Measurements from ENCODE around the gene CHRNA9.

Gene CHRNA9

DNA sequence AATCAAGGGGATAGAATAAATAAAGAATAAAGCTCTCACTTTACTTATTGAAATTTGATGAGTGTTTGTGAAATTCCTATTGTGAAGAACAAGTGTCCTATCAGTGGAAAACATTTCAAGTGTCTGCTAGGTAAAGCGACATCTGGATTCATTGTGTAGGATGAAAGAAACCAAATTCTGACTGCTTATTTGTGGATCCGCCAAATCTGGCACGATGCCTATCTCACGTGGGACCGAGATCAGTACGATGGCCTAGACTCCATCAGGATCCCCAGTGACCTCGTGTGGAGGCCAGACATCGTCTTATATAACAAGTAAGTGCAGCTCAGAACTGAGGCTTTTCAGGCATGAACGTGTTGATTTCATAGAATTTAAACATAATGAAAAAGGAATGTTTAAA is 1.9 kb downstream of the CHRNA9 start:
- no peak for DNase-seq (ENCODE audit: low read depth in 2 of 2)

DNA sequence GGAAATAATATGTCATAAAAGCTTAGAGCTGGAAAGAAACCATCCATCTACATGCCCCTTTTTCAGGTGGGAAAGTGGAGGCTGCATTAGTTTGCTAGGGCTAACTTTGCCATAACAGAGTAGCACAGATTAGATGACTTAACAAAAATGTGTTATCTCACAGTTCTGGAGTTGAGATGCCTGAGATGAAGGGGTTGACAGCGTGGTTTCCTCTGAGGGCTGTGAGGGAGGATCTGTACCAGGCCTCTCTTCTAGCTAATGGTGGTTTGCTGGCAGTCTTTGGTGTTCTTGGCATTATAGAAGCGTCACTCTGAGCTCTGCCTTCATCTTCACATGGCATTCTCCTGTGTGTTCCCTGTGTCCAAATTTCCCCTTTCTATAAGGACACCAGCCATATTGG is 2.4 kb downstream of the CHRNA9 start:
- no peak for DNase-seq (ENCODE audit: low read depth in 2 of 2)

DNA sequence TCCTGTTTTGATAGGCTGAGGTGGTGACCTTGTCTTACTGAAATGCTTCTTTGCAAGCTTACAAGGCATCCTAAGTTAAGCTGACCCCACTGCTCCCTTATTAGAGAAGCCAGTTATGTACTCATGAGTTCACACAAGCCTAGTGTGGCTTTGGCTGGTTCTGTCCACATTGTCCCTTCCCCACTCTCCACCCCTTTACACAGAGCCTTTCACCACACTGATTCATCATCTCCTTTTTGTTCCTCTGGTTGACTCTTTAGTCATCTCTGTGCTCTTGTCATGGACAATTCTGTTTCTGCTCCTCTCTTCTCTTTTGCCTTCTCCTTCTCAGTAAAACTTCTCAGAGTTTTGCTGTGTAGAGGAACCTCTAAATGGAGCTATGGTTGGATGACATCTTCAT is 4.9 kb downstream of the CHRNA9 start:
- DNase-seq (ENCODE audit: low read depth in 2 of 2) = no peak

DNA sequence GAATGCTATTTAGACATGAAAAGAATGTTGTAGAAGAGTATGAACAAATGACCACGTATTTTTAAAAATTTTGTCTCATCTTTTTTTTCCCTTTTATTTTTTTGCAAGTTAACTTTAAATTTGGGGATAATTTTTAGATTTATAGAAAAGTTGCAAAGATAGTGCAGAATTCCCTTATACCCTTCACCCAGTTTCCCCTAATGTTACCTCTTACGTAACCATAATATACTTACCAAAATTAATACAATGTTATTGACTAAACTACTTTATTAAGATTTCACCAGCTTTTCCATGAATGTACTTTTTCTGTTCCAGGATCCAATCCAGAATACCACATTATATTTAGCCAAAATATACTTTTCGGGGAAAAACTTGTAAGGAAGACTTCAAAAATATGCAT is 12.3 kb downstream of the CHRNA9 start:
- no peak for DNase-seq (ENCODE audit: low read depth in 2 of 2)

DNA sequence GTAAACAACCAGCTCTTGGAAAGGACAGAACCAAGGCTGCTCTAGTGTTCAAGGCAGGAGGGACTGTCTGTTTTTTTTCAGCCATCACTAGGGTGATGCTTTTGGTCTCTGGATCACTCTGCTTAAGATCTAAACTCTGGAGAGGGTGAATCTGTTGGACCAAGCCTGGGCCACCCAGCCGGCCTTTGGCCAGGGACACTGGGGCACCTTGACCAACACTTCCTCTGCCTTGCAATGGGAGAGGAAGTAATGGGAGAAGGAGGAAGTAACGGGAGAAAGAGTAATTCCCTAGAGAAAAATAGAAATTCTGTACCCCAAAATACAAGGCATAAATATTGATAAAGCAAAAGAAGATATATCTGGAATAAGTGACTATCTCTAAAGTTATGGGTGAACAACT is 12.9 kb downstream of the CHRNA9 start:
- no peak for DNase-seq (ENCODE audit: low read depth in 2 of 2)

DNA sequence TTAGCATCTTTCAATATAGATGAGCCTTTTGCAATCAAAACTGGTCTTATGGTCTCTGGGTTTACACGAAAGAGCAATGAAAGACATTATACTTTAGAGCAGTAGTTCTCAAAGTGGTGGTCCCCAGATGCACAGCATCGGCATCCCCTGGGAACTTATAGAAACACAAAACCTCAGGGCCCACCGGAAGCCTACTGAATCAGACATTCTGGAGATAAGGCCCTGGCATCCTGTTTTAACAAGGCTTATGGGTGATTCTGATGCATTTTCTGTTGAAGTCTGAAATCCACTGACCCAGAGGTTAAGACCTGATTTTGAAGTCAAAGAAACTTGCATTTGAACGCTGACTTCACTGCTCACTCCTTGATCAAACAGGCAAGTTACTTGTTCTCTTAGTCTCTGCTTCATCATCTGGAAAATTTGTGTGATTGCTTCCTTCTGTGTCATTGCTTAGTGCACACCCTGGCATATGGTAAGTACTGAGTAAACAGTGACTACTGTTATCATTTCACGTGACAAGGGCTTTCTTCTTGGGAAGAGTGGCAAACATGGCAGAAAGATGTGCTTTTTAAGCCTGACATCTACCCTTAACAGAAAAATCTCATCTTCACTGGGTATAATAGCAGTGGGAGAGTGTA is 14.5 kb downstream of the CHRNA9 start:
- DNase-seq (ENCODE audit: low read depth in 2 of 2) = no peak

DNA sequence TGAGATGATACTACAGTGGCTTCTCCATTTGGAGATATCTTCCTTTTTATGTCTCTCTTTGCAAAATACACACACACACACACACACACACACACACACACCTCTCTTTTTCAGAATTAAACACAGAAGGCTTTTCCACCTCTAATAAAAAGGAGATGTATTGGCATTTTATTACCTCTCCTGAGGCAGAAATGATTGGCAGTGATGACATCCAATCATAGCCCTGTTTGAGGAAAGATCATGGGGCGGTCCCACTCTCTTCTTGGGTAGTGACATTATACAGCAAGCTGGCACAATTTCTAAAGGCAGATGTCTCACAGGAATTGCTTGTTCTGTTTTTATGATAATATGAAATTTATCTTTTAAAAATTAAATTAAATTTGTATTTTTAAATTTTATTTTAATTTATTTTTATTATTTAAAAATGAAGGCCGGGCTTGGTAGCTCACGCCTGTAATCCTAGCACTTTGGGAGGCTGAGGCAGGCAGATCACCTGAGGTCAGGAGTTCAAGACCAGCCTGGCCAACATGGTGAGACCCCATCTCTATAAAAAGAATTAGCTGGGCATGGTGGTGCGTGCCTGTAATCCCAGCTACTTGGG is 15.6 kb downstream of the CHRNA9 start:
- no peak for DNase-seq (ENCODE audit: low read depth in 2 of 2)

DNA sequence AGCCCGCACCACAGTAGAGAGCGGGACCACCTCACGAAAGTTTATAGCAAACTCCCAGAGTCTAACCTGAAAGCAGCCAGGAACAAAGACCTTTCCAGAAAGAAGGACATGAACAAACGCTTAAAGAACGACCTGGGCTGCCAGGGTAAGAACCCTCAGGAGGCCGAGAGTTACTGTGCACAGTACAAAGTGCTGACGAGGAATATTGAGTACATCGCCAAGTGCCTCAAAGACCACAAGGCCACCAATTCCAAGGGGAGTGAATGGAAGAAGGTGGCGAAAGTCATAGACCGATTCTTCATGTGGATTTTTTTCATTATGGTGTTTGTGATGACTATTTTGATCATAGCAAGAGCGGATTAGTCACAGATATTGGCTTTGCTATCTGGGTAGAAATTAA is 19.0 kb downstream of the CHRNA9 start:
- DNase-seq (ENCODE audit: low read depth in 2 of 2) = no peak

DNA sequence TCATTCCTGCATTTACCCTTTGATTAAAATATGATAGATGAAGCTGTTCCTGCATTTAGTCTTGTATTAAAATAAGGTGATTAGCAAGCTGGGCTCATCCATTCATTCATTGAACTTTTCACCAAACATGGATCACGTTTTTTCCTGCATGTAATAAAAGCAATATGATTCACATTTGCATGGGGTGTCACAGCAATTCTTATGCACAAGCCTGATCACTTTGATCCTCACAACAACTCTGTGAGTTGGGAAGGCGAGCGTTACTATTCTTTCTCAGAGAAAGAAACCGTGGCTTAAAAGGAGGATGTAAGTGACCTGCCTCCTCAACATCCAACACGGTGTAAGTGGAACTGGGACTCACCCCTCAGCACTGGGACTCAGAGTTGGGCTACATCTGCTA is 20.0 kb downstream of the CHRNA9 start:
- DNase-seq (ENCODE audit: low read depth in 2 of 2) = no peak

DNA sequence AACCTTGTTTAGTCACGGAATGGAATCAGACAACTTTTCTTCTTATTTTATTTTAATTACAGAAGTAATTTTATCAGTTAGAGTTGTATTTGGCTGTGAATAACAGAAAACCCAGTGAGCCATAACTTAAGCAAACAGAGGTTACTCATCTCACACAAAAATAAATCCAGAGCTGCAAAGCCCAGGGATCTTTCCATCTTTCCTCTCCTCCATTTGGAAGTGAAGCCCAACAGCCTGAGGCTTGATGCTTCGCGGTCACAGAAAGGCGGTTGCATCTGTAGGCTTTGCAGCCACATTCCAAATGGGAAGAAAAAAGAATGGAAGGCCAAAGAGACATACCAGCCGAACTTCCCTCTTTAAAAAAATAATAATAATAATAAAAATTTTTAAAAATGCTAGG is 22.6 kb downstream of the CHRNA9 start:
- no peak for DNase-seq (ENCODE audit: low read depth in 2 of 2)

DNA sequence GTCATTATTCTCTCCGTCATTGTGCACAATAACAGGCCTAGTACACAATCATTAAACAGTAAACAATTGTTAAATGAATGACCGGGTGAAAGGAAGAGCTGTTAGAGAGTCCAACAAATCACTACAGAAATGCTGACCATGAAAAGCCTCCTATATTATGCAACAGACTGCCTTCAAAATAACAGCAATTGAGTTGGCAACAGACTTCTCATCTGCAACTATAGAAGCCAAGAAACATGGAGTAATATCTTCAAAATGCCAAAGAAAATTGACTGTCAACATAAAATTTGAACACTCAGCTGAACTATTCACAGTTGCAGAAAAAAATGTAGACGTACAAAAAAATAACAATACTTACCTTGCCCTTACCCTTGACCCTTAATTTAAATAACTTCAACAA is 26.2 kb downstream of the CHRNA9 start:
- no peak for DNase-seq (ENCODE audit: low read depth in 2 of 2)

DNA sequence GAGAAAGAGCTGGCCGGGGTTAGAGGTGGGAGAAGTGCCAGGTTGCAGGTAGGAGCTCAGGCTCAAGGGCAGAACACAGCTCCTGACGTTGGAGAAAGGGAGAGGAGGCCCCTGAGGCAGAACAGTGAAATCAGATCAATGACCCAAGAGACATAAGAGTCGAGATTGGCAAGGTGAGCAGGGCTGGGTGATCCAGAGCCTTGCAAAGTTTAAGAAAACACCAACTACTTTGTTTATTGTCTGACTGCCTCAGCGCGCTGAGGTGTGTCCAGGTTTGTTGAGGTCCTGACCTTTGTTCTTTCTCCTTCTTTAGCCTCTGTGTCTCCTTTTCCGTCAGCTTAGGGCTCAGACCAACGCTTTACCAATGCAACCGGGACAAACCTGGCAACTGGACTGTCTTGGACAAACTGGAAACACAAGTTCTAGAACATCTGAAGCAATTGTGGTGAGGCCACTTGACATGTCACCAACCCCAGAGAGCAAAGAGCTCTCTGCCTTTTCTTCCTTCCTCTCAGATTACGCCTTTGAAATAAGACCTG is 28.3 kb downstream of the CHRNA9 start:
- DNase-seq (ENCODE audit: low read depth in 2 of 2) = no peak

DNA sequence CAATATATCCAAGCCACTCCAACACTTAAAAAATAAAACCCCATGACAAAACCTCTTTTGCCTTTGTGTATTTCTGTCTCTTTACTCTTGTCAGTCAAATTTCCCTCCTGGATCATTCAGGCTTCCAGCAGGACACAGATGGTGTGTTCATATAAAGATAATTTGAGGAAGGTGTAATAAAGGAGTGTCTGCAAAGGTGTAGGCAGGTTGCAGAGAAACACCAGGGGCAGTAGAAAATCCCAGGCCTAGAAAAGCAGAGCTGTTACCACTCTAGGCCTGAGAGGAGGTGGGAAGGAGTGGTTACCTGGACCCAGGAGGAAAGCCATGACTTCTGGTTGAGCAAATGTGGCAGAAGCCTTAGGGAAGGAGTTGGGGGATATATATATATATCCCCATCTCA is 28.8 kb downstream of the CHRNA9 start:
- no peak for DNase-seq (ENCODE audit: low read depth in 2 of 2)

DNA sequence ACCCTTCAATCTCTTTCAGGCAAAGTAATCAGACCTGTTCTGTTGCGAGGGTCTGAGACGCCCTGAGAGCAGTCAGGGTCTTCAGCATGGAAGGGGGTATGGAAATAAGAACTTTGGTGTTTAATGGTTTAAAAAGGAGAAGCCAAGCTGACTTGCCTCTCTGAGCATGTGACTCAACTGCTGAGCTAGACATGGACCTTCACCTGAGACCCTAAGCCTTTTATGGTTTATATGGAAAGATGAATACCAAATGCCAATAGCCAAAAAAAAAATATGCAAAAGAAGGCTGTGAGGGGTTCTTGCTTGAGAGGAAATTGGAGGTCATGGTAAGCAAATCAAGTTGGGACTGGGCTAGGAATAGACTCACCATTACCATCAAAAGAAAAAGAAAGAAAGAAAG is 30.6 kb downstream of the CHRNA9 start:
- no peak for DNase-seq (ENCODE audit: low read depth in 2 of 2)

DNA sequence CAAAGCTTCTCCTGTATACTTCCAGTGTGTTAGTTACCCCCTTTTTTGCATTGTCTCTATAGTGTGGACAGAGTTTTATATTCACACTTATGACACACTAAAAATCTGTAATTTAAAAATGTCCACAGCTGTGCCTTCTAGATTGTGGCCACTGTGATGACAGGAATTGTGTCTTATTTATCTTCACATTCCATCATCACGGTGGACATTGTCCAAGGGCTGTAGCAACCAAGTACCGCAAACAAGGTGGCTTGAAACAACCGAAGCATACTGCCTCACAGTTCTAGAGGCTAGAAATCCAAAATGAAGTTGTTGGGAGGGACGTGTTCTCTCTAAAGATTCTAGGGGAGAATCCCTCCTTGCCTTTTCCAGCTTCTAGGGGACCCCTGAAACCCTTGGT is 32.3 kb downstream of the CHRNA9 start:
- no peak for DNase-seq (ENCODE audit: low read depth in 2 of 2)

DNA sequence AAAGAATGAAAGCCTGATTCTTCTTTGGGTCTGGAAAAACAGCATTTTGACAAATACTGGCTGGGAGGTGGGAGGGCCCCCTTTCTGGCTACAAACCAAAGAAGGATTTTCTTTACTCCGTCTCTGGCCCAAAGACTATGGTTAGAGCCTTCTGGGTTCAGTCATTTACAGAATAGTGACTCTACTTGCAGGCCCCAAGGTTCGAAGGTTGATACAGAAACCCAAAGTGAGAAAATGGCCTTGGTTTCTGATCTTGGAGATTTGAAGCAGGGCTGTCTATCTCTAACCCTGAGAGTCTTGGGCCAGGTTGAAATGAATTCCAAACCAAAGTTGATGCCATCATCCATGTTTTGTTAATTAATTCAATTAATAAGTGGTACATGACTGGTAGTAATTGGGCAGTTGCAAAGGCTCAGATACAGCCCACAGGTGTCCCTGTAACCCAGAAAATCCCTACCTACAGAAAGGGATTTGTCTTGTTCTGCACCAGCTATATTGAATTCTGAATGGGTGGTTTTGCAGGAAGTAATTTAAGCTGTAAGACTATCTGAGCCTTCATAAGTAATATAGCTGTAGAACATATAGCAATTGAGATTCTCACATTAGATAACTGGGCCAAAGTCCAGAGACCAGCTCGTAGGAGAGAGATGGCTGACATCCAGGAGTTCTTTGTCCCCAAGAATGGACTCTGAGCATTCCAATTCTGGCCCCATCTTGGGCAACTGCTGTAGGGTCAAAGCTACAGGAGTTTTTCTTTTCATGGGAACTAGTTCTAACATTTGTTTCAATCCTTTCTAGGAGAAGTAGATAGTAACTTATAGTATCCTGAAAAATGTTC is 34.5 kb downstream of the CHRNA9 start:
- DNase-seq (ENCODE audit: low read depth in 2 of 2) = no peak

DNA sequence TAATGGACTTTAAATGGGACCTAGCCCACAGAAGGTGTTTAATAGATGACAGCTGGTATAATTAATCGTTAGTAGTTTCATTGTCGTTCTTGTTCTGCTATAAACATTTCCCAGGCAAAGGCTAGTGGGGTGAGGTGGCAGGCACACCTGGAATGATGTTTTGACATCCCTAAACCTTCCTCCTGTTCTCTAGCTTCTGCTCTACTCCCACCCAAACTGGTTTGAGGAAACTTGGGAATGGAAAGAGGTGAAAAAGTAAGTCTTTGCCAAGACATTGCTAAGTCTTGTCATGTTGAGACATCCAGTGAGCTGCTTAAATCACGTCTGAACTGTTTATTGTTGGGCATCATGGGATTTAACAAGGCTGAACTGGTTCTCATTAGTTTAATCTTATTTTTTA is 37.5 kb downstream of the CHRNA9 start:
- DNase-seq (ENCODE audit: low read depth in 2 of 2) = no peak

DNA sequence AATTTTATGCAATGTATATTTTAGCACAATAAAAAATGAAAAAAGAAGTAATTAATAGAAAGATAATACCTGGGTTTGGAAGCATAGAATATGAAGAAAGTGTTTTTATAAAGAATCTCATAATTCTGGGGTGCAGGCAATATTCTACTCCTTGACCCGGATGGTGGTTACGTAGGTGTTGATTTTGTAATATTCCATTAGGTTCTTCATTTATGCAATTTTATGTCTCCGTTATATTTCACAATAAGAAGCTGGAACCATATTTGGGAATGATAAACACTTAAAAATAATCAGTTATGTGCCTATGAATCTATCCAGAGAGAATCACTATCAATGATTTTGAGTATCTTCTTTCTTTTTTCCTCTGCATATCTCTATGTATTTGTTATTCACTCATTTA is 38.5 kb downstream of the CHRNA9 start:
- DNase-seq (ENCODE audit: low read depth in 2 of 2) = no peak

DNA sequence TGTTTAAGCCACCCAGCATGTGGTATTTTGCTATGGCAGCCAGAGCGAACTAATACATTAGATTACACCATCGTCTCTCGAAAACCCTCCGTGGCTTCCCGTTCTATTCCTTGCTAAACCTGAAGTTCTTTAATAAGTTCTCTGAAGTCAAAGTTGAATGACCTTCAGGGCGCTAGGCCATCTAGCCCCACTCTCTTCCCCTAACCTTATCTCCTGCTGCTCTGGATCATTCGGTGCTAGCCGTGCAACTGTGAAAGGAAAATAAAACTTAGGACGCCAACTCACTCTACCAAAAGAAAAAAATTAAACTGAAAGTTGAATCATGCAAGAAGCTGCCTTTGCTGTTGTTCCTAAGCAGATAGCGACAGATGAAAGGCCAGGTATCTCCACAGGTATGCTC is 40.0 kb downstream of the CHRNA9 start:
- DNase-seq (ENCODE audit: low read depth in 2 of 2) = no peak

DNA sequence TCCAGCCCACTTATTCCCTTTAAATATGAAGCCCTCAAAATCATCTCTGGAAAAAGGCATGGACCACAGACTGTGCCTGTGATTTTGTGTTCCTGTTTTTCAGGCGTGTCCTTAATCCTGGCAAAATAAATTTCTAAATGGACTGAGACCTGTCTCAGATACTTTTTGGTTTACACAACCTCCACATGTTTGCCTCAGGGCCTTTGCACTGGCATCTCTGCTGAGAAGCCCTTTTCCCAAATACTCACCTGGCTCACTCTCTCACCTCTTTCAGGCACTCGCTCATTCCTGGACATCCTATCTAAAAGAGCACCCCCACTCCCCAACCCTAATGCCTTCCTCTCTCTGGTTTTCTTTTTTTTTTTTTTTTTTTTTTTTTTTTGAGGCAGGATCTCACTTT is 40.5 kb downstream of the CHRNA9 start:
- DNase-seq (ENCODE audit: low read depth in 2 of 2) = no peak

DNA sequence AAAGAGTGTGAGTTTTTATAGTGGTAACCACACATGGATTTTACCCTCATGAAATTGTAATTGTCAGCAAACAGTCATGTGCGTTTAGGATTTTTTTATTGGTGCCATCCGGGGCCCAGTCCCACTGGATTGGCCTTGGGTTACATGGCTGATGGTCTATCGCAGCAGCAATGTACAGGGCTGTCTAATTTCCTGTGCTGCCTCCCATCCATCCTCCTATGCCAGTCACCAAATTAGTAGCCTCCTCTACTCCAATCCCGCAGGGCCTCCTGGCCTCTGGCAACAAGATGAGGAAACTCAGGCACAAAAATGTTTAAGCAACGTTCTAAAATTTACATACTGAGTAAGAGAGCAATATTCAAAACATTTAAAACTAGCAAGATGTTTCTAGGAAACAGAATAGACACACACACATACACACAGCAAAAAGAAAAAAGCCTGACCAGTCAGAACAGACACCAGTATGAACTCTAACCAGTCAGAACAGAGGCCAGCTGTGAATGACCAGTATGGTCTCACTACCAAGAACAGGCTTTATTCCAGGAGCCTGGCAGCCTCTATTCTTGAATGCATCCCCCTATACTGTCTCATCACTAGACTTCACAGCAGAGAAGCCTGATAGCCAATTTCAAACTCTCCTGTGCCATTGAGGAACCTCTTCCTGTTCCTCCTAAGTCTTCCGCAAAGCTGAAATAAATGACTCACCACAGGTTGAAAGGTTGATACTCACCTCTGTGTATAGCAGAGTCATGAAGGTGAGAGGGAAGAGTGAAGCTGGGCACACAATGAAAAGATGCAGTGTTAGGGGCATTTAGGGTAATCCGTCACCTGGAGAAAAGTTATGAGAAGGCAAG is 42.6 kb downstream of the CHRNA9 start:
- no peak for DNase-seq (ENCODE audit: low read depth in 2 of 2)

DNA sequence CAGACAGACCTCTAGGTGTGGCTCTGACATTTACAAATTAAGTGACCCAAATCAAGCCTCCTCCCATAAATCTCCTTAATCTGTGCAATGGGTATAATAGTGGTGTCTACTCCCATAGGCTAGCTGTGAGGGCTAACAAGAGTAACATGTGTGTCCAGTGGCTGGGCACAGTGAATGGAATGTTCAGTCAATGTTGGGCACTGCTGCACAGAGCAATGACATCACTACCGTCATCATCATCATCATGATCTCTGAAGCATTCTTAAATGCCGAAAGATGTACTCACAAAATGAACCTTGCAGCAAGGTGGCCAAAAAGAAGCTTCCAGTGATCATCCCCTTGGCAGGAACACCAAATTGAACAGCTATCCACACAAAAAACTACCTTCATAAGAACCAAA is 43.5 kb downstream of the CHRNA9 start:
- DNase-seq (ENCODE audit: low read depth in 2 of 2) = no peak
